Liver (tissue), 9 donors: ENCODE results near the gene LRRN2. TPM values are rescaled to one million over a fixed set of nuclear protein-coding genes. Genes with fewer than 3 reads are reported as not detected.

Source experiments
- DNase-seq: peaks from one replicate; pipeline ENCODE4 v3.0.0-alpha.2; 2017; ENCODE audit warnings: low spot score
- H3K27ac ChIP-seq, 2 donors: one replicate each; pipeline ENCODE4 v1.7.0; 2013; ENCODE audit warnings: inconsistent platforms in 2 of 2, low read length in 2 of 2, control low read depth in 1 of 2, low read depth in 1 of 2, mild to moderate bottlenecking in 1 of 2
- H3K27me3 ChIP-seq, 4 donors: one replicate each; pipeline versions ENCODE4 v1.6.1 to v1.7.0; 2013; ENCODE audit warnings: low read length in 3 of 4, inconsistent platforms in 1 of 4, mild to moderate bottlenecking in 1 of 4, moderate library complexity in 1 of 4; ENCODE audit not compliant: control insufficient read depth in 4 of 4, insufficient read depth in 4 of 4
- H3K36me3 ChIP-seq, 4 donors: one replicate each; pipeline versions ENCODE4 v1.6.1 to v1.7.0; 2013; ENCODE audit warnings: low read length in 3 of 4, mild to moderate bottlenecking in 3 of 4, low read depth in 1 of 4, moderate library complexity in 1 of 4; ENCODE audit not compliant: control insufficient read depth in 4 of 4, insufficient read depth in 3 of 4
- H3K4me1 ChIP-seq, 4 donors: one replicate each; pipeline versions ENCODE4 v1.6.1 to v1.7.0; 2013; ENCODE audit warnings: low read length in 3 of 4, mild to moderate bottlenecking in 3 of 4, moderate library complexity in 1 of 4; ENCODE audit not compliant: control insufficient read depth in 4 of 4, insufficient read depth in 4 of 4
- H3K4me3 ChIP-seq, 3 donors: one replicate each; pipeline versions ENCODE4 v1.6.1 to v1.7.0; 2013; ENCODE audit warnings: low read length in 3 of 3, control low read depth in 1 of 3, low read depth in 1 of 3, mild to moderate bottlenecking in 1 of 3
- H3K9ac ChIP-seq, 2 donors: one replicate each; pipeline ENCODE4 v1.7.0; 2013; ENCODE audit warnings: low read length in 2 of 2, mild to moderate bottlenecking in 2 of 2, moderate library complexity in 2 of 2, control low read depth in 1 of 2, low read depth in 1 of 2
- H3K9me3 ChIP-seq, 4 donors: one replicate each; pipeline versions ENCODE4 v1.6.1 to v1.7.0; 2013; ENCODE audit warnings: low read length in 3 of 4; ENCODE audit not compliant: control insufficient read depth in 4 of 4
- EGR1 ChIP-seq, 2 donors: IDR thresholded peaks; 2 replicates each; pipeline ENCODE4 v1.6.1; 2016 to 2018; ENCODE audit warnings: antibody characterized with exemption in 2 of 2, low read depth in 2 of 2
- FOXA1 ChIP-seq: IDR thresholded peaks from 2 replicates; pipeline ENCODE4 v1.6.1; 2016; ENCODE audit warnings: antibody characterized with exemption
- HNF4A ChIP-seq, 2 donors: conservative IDR thresholded peaks; 2 replicates each; pipeline ENCODE4 v1.6.1; 2016; ENCODE audit warnings: antibody characterized with exemption in 2 of 2, mild to moderate bottlenecking in 2 of 2
- HNF4G ChIP-seq: IDR thresholded peaks from 2 replicates; pipeline ENCODE4 v1.6.1; 2016; ENCODE audit warnings: antibody characterized with exemption
- NR2F2 ChIP-seq: IDR thresholded peaks from 2 replicates; pipeline ENCODE4 v1.6.1; 2016; ENCODE audit warnings: antibody characterized with exemption
- RAD21 ChIP-seq, 2 donors: IDR thresholded peaks; 2 replicates each; pipeline ENCODE4 v1.6.1; 2016; ENCODE audit warnings: antibody characterized with exemption in 2 of 2, mild to moderate bottlenecking in 2 of 2
- RXRA ChIP-seq, 2 donors: IDR thresholded peaks; 2 replicates each; pipeline ENCODE4 v1.6.1; 2017 to 2018; ENCODE audit warnings: antibody characterized with exemption in 2 of 2, mild to moderate bottlenecking in 1 of 2
- TAF1 ChIP-seq: conservative IDR thresholded peaks from 2 replicates; pipeline ENCODE4 v1.6.1; 2016; ENCODE audit warnings: antibody characterized with exemption, mild to moderate bottlenecking
- YY1 ChIP-seq: IDR thresholded peaks from 2 replicates; pipeline ENCODE4 v1.6.1; 2016; ENCODE audit warnings: antibody characterized with exemption, mild to moderate bottlenecking
- WGBS: extraction: QIAGEN DNeasy Blood & Tissue Kit; methylation state at CpG from one replicate; pipeline ENCODE4 v1.1.7; 2013; 5-methylcytosine and 5-hydroxymethylcytosine counted together
- polyA plus RNA-seq, 2 donors: library from polyadenylated mRNA; stranded (reverse) in 1 of 2; unstranded in 1 of 2; fragments of 200-250 nt in 1 of 2; fragments of >200 nt in 1 of 2; fragmentation: Nextera tagmentation in 1 of 2; extraction: Ambion mirVana in 1 of 2; gene quantifications; one replicate each; pipeline versions ENCODE4 v1.2.1 to v1.2.3, GENCODE V29; 2013 to 2015
- total RNA-seq, 2 donors: library from RNA; depleted of rRNA; stranded (reverse); fragments of >200 nt; gene quantifications; one replicate each; pipeline ENCODE4 v1.2.3, GENCODE V29; 2014
- TF ChIP-seq, protein P1 (sequence below): IDR thresholded peaks from 2 replicates; pipeline ENCODE4 v1.6.1; 2016; ENCODE audit warnings: antibody characterized with exemption, mild to moderate bottlenecking
- TF ChIP-seq, protein P2 (sequence below): IDR thresholded peaks from 2 replicates; pipeline ENCODE4 v1.6.1; 2016; ENCODE audit warnings: antibody characterized with exemption
- TF ChIP-seq, protein P3 (sequence below): IDR thresholded peaks from 2 replicates; pipeline ENCODE4 v1.6.1; 2016; ENCODE audit warnings: antibody characterized with exemption
- TF ChIP-seq, protein P4 (sequence below): IDR thresholded peaks from 2 replicates; pipeline ENCODE4 v1.6.1; 2016; ENCODE audit warnings: antibody characterized with exemption
- TF ChIP-seq, protein P5 (sequence below): fragments of 150-350 bp; IDR thresholded peaks from 2 replicates; pipeline ENCODE4 v1.5.1; 2017; ENCODE audit warnings: improper control_type of control experiment, low read depth, low read length; ENCODE audit not compliant: missing input control
- donor health status: healthy.
- donor health status: healthy.
- donor health status: healthy.
- donor health status: healthy.
- donor health status: healthy.

LRRN2 gene
- total and polyA plus RNA-seq, 4 donors, result 0.13 to 2.8 (median 0.28) TPM

DNA sequence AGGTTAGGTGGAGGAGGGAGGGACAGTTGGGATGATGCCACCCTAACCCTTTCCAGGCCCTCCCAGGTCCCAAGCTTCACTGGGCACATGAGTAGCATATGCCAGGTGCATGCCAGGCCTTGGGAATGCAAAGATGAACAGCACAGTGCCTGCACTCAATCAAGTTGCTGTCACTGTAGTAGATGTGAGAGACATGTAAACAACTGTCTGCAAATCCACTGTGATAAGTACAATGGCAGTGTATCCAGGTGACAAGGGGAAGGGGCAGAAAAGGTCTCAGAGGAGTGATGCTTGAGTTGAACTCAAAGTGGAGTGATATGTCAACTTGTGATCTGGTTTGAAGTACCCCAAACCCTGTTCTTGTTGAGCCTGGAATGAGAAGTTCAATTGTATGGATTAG is 49.5 kb upstream of the LRRN2 start:
- Histone ChIP-seq H3K27me3 (peaks cover 0 to 7% (median 2%) of the 10 kb centered on the region in 4 donors), H3K27ac (no peak overlapping the region), H3K9me3 (peaks cover 2 to 10% (median 3%) of the 10 kb centered on the region in 4 donors), H3K9ac (no peak overlapping the region), H3K36me3 (no peaks in the 10 kb centered on the region), H3K4me1 (no peaks in the 10 kb centered on the region), H3K4me3 (no peak overlapping the region)
- DNase-seq, result peak; percentile 19
- TF ChIP-seq NR2F2, result no peak
- no peak for TF ChIP-seq EGR1 (IDR thresholded peaks at IDR 0.05; ENCODE audit: low read depth in 2 of 2)
- TF ChIP-seq, protein P1, sequence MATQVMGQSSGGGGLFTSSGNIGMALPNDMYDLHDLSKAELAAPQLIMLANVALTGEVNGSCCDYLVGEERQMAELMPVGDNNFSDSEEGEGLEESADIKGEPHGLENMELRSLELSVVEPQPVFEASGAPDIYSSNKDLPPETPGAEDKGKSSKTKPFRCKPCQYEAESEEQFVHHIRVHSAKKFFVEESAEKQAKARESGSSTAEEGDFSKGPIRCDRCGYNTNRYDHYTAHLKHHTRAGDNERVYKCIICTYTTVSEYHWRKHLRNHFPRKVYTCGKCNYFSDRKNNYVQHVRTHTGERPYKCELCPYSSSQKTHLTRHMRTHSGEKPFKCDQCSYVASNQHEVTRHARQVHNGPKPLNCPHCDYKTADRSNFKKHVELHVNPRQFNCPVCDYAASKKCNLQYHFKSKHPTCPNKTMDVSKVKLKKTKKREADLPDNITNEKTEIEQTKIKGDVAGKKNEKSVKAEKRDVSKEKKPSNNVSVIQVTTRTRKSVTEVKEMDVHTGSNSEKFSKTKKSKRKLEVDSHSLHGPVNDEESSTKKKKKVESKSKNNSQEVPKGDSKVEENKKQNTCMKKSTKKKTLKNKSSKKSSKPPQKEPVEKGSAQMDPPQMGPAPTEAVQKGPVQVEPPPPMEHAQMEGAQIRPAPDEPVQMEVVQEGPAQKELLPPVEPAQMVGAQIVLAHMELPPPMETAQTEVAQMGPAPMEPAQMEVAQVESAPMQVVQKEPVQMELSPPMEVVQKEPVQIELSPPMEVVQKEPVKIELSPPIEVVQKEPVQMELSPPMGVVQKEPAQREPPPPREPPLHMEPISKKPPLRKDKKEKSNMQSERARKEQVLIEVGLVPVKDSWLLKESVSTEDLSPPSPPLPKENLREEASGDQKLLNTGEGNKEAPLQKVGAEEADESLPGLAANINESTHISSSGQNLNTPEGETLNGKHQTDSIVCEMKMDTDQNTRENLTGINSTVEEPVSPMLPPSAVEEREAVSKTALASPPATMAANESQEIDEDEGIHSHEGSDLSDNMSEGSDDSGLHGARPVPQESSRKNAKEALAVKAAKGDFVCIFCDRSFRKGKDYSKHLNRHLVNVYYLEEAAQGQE, result no peak

DNA sequence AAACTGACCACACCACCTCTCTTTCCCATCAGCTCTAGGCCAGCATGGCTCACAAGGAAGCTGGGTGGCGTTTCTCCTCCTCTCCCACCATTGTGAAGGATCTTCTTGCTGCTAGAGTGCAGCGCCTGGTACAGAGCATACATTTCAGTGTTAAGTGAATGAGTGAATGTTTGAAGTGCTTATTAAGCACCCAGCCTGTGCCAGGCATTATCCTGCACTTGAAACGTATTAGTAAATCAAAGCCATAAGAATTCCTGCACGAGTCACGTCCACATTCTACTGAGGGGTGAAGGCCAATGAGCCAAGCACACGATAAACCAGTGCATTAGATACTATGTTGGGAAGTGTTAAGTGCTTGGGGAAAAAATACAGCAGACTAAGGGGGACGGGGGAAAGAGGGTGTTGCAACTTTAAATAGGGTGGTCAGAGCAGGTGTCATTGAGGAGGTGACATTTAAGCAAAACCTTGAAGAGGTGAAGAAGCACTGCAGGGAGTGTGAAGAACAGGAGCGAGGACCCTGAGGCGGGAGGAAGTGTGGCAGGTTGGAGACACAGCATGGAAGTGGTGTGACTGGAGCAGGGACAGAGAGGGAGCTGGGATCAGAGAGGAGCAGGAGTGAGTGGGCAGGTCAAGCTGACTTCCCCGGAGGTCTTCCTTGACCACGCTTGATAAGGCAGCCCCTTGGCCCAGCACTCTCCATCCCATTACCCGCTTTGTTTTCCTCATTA is 48.5 kb upstream of the LRRN2 start:
- Histone ChIP-seq H3K27ac (no peak overlapping the region), H3K36me3 (no peaks in the 10 kb centered on the region), H3K9ac (no peak overlapping the region), H3K27me3 (peaks cover 0 to 7% (median 2%) of the 10 kb centered on the region in 4 donors), H3K9me3 (peaks cover 2 to 10% (median 3%) of the 10 kb centered on the region in 4 donors), H3K4me3 (no peak overlapping the region), H3K4me1 (no peaks in the 10 kb centered on the region)
- 75% methylated on average over 12 of the region's 12 CpGs for WGBS
- TF ChIP-seq TAF1, result no peak
- TF ChIP-seq YY1, result no peak
- TF ChIP-seq, protein P2, sequence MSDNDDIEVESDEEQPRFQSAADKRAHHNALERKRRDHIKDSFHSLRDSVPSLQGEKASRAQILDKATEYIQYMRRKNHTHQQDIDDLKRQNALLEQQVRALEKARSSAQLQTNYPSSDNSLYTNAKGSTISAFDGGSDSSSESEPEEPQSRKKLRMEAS, result no peak
- DNase-seq, result no peak

DNA sequence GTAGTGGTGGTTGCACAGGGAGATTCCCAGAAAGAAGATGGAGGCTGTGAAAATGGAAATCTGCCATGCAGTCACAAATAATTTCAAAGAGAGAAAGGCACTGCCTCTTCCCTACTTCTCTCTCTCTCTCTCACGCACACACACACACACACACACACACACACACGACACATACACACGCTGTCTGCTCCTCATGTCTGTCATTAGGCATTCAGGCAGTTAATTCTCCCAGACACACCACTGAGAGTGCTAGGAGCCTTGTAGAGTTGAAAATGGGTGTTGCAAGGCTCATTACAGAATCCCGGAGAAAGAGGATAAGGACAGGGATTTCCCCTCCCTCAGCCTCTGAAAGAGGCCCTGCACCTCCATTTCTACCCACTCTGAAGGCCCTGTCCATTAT is 47.8 kb upstream of the LRRN2 start:
- Histone ChIP-seq H3K4me1 (no peaks in the 10 kb centered on the region), H3K4me3 (no peak overlapping the region), H3K27me3 (peaks cover 0 to 7% (median 2%) of the 10 kb centered on the region in 4 donors), H3K36me3 (no peaks in the 10 kb centered on the region), H3K9ac (no peak overlapping the region), H3K27ac (no peak overlapping the region), H3K9me3 (peaks cover 2 to 7% (median 3%) of the 10 kb centered on the region in 4 donors)
- 71% methylated on average over 4 of the region's 4 CpGs for WGBS
- DNase-seq, result peak; percentile 12
- TF ChIP-seq NR2F2 (no peak), HNF4G (no peak), HNF4A (conservative IDR thresholded peaks at IDR 0.05) (no peak), EGR1 (IDR thresholded peaks at IDR 0.05; ENCODE audit: low read depth in 2 of 2) (no peak), RAD21 (IDR thresholded peaks at IDR 0.05) (no peak), RXRA (IDR thresholded peaks at IDR 0.05) (no peak), FOXA1 (no peak)
- TF ChIP-seq, protein P3, sequence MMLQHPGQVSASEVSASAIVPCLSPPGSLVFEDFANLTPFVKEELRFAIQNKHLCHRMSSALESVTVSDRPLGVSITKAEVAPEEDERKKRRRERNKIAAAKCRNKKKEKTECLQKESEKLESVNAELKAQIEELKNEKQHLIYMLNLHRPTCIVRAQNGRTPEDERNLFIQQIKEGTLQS, result no peak
- TF ChIP-seq, protein P4, sequence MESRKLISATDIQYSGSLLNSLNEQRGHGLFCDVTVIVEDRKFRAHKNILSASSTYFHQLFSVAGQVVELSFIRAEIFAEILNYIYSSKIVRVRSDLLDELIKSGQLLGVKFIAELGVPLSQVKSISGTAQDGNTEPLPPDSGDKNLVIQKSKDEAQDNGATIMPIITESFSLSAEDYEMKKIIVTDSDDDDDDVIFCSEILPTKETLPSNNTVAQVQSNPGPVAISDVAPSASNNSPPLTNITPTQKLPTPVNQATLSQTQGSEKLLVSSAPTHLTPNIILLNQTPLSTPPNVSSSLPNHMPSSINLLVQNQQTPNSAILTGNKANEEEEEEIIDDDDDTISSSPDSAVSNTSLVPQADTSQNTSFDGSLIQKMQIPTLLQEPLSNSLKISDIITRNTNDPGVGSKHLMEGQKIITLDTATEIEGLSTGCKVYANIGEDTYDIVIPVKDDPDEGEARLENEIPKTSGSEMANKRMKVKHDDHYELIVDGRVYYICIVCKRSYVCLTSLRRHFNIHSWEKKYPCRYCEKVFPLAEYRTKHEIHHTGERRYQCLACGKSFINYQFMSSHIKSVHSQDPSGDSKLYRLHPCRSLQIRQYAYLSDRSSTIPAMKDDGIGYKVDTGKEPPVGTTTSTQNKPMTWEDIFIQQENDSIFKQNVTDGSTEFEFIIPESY, result no peak
- TF ChIP-seq, protein P5, sequence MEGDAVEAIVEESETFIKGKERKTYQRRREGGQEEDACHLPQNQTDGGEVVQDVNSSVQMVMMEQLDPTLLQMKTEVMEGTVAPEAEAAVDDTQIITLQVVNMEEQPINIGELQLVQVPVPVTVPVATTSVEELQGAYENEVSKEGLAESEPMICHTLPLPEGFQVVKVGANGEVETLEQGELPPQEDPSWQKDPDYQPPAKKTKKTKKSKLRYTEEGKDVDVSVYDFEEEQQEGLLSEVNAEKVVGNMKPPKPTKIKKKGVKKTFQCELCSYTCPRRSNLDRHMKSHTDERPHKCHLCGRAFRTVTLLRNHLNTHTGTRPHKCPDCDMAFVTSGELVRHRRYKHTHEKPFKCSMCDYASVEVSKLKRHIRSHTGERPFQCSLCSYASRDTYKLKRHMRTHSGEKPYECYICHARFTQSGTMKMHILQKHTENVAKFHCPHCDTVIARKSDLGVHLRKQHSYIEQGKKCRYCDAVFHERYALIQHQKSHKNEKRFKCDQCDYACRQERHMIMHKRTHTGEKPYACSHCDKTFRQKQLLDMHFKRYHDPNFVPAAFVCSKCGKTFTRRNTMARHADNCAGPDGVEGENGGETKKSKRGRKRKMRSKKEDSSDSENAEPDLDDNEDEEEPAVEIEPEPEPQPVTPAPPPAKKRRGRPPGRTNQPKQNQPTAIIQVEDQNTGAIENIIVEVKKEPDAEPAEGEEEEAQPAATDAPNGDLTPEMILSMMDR, result no peak
- TF ChIP-seq, protein P1, result no peak
- TF ChIP-seq, protein P2, result no peak
